SK-N-MC (cell line): ENCODE measurements around the gene PTGER1.

ENCODE experiments used
- EZH2 ChIP-seq: fragments of 200-600 bp; sonication (generic); IDR thresholded peaks from one replicate; pipeline ENCODE4 v1.6.1; 2017; ENCODE audit warnings: antibody characterized with exemption
- FOXP2 ChIP-seq: optimal IDR thresholded peaks from 2 replicates; pipeline ENCODE3; 2011; ENCODE audit warnings: mild to moderate bottlenecking, moderate library complexity; ENCODE audit not compliant: insufficient read depth; ENCODE audit errors: extremely low read length, control extremely low read depth
- POLR2AphosphoS5 ChIP-seq: IDR thresholded peaks from 2 replicates; pipeline ENCODE4 v1.6.1; 2012; ENCODE audit warnings: mild to moderate bottlenecking, low read depth, low read length, borderline replicate concordance

DNA sequence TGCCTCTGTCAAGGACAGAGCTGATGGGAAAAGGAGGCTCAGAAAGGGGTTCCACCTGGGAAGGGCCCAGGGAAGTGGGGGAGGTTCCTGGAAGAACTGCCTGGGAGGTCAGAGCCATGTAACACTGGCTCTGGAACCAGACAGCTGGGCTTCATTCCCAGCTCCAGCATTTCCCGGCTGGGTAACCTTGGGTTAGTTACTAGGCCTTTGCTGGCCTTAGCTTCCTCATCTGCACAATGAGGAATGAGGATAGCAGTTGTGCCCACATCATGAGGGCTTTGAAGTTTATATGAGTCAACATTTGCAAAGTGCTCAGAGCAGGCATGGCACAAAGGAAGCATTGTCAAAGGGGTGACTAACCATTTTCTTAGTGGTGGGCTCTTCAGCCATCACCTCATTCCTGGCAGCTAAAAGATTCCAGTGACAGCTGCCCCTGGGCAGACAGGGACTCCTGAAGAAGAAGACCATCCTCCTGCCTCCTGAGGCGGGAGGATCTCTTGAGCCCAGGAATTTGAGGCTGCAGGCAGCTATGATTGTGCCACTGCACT lies 44.8 kb upstream of the PTGER1 start:
- no peak for TF ChIP-seq POLR2AphosphoS5
- no peak for TF ChIP-seq EZH2
- no peak for TF ChIP-seq FOXP2
